ENCODE results near the gene UBA6.

Gene UBA6

DNA sequence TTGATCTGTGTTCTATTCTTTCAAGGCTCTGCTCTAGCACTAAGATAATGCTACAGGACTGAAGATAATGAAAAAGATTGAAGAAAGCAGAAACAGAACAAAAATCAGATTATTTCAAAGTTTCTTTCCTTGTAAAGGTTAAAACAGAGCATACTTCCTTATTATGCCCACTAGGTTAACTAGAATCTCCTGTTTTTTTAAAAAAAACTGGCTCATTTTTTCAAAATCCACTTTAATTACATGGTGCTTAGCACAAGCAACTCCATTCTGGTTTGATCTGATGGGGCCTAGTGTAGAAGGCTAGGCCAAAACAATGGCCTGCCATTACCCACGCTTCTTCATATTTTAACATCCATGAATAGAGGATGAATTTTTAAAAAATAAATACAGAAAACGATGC is 1.2 kb upstream of the UBA6 start:
- no peak for TF ChIP-seq SIN3A (IDR thresholded peaks at IDR 0.05; ENCODE audit: borderline replicate concordance, insufficient read depth, low read length)
- TF ChIP-seq REST (IDR thresholded peaks at IDR 0.05; ENCODE audit: insufficient read depth in 1 of 2, low read depth in 2 of 2, low read length in 2 of 2), result no peak

GRCh38 chr4:67701517-67701850 is 529 bp upstream of the UBA6 start:
- no peak for TF ChIP-seq TAF1 (IDR thresholded peaks at IDR 0.05; ENCODE audit: borderline replicate concordance, insufficient read depth, low read length)
- TF ChIP-seq REST (IDR thresholded peaks at IDR 0.05; ENCODE audit: insufficient read depth in 1 of 2, low read depth in 2 of 2, low read length in 2 of 2), result no peak
- TF ChIP-seq SIN3A (IDR thresholded peaks at IDR 0.05; ENCODE audit: borderline replicate concordance, insufficient read depth, low read length), result no peak
- TF ChIP-seq FOXP2 (optimal IDR thresholded peaks at IDR 0.05; ENCODE audit: borderline replicate concordance, extremely low read depth, extremely low read length, insufficient read depth), result no peak
- no peak for TF ChIP-seq POLR2AphosphoS5 (IDR thresholded peaks at IDR 0.05; ENCODE audit: low read depth, low read length)

- TF ChIP-seq REST (IDR thresholded peaks at IDR 0.05; ENCODE audit: insufficient read depth in 1 of 2, low read depth in 2 of 2, low read length in 2 of 2), result no peak
- no peak for TF ChIP-seq FOXP2 (optimal IDR thresholded peaks at IDR 0.05; ENCODE audit: borderline replicate concordance, extremely low read depth, extremely low read length, insufficient read depth)
- TF ChIP-seq SIN3A (IDR thresholded peaks at IDR 0.05; ENCODE audit: borderline replicate concordance, insufficient read depth, low read length), result no peak
- no peak for TF ChIP-seq POLR2AphosphoS5 (IDR thresholded peaks at IDR 0.05; ENCODE audit: low read depth, low read length)
- no peak for TF ChIP-seq TAF1 (IDR thresholded peaks at IDR 0.05; ENCODE audit: borderline replicate concordance, insufficient read depth, low read length)
Observed at GRCh38 chr4:67700116-67700737, 728 bp downstream of the UBA6 start.

DNA sequence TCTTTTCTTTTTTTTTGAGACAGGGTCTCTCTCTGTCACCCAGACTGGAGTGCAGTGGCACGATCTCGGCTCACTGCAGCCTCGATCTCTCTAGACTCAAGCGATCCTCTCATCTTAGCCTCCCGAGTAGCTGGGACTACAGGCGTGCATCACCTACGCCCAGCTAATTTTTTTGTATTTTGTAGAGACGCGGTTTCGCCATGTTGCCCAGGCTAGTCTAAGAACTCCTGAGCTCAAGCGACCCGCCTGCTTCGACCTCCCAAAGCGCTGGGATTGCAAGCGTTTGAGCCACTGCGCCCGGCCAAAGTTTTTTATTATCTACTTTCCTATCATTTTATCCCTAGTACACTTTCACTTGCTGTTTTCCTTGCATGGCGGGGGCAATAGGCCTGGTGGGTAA is 1.4 kb downstream of the UBA6 start:
- TF ChIP-seq POLR2AphosphoS5 (IDR thresholded peaks at IDR 0.05; ENCODE audit: low read depth, low read length), result no peak
- TF ChIP-seq SIN3A (IDR thresholded peaks at IDR 0.05; ENCODE audit: borderline replicate concordance, insufficient read depth, low read length), result no peak
- TF ChIP-seq TAF1 (IDR thresholded peaks at IDR 0.05; ENCODE audit: borderline replicate concordance, insufficient read depth, low read length), result no peak
- no peak for TF ChIP-seq FOXP2 (optimal IDR thresholded peaks at IDR 0.05; ENCODE audit: borderline replicate concordance, extremely low read depth, extremely low read length, insufficient read depth)
- no peak for TF ChIP-seq REST (IDR thresholded peaks at IDR 0.05; ENCODE audit: insufficient read depth in 1 of 2, low read depth in 2 of 2, low read length in 2 of 2)
